Frontal cortex (tissue), 4 donors: ENCODE measurements around the gene HDAC9. TPM values are rescaled to one million over a fixed set of nuclear protein-coding genes. Genes with fewer than 3 reads are reported as not detected.

ENCODE experiments used
- DNase-seq, 2 donors: peaks; one replicate each; pipeline ENCODE4 v3.0.0; 2012; ENCODE audit warnings: low spot score in 2 of 2
- FAIRE-seq: peaks from 2 replicates; lab custom pipeline; 2012; peaks lifted over from hg19 to GRCh38; lab: Jason Lieb, UNC
- total RNA-seq: library from RNA; depleted of rRNA; stranded (reverse); fragments of >200 nt; gene quantifications from one replicate; pipeline ENCODE4 v1.2.3, GENCODE V29; 2014
- donor health status: control.
- donor health status: control.
- donor health status: control.

The HDAC9 gene
- total RNA-seq, 1 donor from 2014 or later: 117 TPM

DNA sequence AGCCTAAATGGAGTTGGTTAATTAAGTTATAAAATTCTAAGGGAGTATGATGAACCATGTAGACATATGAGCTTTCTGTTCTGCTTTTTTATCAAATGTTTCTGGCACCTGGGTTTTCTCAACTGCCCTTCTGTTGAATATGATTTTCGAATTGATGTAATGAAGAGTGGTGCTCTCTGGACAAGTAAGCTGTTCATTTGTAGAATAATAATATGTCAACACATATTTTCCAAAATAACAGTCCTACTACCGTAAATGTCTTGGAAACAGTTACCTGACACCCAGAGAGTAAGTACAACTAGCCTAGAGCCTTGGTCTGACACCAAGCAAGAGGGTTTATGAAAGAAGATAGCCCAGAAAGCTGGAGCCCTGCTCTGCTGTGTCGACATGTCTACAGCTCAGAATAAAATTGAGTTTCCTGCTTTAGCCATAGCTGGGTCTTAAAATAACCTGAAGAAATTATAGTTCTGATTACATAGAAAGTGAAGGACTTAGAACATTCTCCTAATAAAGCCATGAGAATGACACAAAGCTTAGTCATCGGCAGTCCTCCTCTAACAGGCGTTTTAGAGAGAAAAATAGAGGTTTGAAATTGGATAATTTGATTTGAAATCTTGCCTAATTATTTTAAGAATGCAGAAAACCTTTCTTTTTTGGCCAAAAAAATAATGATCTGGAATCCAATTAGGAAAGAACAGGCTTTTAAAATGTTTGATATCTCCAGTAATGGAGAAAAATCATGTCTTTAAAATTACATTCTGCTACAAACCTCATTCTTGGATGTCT is 25.1 kb downstream of the HDAC9 start:
- DNase-seq (no peak), FAIRE-seq (no peak)

DNA sequence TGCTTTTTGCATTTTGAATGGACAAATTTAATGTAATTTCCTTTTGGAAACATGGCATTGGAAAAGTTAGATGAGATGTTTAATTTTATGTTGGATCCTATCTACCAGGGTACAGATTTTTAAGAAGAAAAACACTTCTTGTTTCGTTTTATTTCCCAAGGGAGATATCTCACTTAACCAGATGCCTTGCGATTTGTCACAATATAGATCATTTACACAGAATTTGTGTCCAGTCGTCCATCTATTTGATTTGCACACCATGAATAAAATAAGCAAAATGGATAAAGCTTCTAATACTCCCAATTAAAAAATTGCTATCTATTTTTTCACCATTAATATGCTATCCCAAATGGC is 25.7 kb downstream of the HDAC9 start:
- no peak for DNase-seq
- FAIRE-seq: no peak

DNA sequence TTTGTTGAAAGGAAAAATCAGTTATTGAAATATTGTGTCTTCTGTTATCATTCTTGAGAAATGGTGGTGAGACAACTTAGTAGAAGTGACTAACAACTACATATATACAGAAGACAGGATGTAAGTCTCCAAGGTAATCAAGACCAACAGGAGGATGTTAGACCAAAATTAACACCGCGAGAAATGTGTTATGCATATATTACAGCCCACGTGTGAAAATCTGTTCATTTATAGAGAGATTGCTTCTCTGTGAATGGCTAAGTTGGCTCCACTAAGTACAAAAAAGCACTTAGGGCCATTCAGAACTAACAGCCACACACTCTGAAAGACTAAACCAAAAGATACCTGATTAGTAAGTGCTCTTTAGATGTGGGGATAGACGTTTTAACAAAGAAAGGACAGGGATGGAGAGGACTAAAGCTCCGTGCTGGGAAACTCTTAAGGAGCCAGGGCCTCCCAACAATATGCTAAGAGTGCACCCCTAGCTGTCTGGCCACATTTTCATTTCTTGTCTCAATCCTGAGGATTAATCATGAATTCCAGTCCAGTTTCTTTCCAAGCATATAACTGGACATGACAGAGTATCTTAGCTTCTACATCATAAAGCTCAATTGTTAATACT is 26.5 kb downstream of the HDAC9 start:
- no peak for FAIRE-seq
- DNase-seq: no peak

DNA sequence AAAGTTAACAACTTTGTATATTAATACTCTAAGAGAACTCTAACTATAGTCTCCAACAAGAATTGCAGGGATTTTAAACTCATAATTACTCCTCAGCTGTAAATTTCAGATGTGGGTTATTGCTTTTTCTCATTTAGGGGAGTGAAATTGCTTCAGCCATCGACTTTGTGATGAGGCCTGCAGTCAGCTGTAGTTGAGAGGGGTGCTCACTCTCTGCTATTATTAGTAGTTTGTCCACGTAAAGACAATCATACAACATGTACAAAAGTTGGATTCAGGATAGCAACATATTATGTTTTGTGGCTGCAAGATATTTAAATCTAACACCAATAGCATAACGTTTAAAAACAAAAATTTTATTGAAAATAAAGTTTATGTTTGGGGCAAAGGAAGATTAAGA is 28.7 kb downstream of the HDAC9 start:
- no peak for FAIRE-seq

DNA sequence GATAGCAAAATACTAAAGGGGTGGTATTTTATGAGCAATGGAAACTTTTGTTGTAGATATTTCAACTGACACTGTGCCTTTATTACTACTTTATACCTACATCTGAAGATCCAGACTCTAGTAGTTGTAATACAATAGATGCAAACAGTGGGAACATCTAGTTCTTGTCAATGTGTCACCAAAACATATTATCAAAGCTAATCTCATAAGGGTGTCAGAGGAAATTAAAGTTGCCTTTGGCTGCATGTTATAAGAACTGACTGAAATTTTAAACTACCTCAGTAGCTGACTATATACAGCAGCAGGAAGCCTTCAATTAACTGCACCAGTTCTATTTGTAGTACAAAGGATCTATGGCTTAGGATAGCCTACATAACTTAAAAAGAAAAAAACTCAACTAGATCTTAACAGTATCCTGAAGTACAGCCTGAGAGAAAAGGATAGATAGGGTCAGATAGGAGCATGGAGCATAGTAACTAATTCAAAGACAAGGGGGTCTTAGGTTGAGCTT is 30.9 kb downstream of the HDAC9 start:
- FAIRE-seq: no peak
- no peak for DNase-seq

More for the DNA sequence above, 28.7 kb downstream of the HDAC9 start:
- DNase-seq: no peak

DNA sequence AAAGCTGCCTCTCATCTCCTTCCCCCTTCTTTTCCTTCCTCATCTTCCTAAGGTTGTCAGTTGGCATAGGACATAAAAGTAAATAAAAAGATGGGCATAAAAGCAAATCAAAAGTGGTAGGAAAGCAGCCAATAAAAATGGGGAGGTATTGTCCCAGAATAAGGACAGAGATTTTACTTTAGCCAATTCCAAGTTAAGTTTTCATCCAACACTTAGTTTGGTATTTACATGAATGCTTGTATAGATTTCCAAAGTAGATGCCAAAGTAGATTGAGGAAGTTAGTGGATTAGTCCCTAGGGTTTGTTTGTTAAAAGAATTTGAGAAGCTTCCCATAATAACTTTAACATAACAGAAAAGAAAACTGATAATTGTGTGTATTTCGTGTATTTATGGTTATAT is 33.7 kb downstream of the HDAC9 start:
- FAIRE-seq: no peak

DNA sequence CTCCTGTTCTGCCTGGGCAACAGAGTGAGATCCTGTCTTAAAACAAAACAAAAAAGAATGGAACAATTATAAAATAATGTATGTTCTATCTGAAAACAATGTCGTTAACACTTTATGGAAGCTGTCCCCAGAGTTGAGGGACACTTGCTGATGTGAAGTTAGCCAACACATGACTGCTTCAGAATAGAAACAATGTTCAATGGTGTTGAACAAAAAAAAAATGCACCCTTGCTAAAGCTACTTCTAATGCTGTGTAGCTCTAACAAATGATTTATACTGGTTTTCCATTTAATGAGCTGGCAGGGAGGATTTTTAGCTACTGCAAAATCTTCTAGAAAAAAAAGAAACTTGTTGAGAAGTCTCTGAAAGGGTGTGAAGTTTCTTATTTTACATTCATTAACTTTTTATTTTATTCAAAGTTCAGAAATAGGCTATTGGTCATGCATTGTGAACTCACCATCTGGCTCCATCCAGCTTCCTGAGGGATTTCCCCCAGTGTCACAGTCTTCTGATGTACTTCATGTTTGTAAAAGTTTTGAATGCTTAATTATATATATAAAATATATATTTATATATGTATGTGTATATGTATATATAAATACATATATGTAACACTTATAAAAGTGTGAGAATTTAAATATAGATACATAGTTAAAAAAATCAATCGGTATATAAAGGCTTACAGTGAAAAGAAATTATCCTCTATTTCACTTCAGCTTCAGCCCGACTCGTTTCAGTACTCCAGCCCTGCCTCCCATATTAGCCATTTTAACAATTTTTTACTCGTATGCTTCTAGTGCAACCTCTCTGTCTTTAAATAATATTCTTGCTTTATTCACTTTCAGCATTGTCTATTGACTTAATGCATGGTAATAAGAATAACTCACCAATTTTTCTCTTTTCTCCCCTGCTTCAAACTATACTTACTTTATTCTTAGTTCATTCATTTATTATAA is 35.0 kb downstream of the HDAC9 start:
- DNase-seq (no peak), FAIRE-seq (no peak)

More for the DNA sequence above, 33.7 kb downstream of the HDAC9 start:
- no peak for DNase-seq

DNA sequence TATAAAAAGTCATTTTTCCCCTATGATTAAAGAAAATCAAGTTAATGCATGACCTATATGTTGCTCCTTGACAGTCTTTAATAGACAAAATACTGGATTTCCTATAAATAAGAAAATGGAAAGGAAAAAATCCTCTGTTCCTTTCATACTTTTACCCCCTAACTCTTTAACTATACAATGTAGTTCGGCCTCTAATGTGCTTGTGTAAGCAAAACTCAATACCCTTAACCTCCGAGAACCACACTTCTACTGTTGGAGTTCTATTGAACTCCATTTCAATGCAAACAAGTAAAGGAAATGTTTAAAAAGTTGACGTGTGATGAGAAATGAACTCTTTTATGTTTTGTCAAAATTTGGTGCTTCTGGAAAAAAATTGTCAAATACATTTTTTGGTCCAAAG is 36.0 kb downstream of the HDAC9 start:
- DNase-seq (no peak), FAIRE-seq (no peak)

DNA sequence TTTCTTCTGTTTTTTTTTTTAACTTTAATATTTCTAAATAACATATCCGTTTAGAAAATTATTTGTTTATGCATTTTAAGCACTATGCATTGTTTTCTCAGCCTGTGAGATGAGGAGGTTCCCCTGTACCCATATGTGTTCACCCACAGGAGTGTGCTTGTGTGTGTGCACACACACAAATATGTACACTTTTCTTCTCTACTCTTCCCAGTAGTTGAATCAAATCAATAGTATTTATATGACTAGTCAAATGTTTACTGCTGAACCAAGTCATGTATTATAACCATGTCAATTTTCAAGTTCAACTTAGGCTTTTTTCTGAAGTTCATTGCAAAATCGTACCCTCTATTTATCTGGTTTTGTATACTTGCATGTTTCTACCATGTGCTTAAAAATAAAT is 37.3 kb downstream of the HDAC9 start:
- DNase-seq: no peak
- no peak for FAIRE-seq

DNA sequence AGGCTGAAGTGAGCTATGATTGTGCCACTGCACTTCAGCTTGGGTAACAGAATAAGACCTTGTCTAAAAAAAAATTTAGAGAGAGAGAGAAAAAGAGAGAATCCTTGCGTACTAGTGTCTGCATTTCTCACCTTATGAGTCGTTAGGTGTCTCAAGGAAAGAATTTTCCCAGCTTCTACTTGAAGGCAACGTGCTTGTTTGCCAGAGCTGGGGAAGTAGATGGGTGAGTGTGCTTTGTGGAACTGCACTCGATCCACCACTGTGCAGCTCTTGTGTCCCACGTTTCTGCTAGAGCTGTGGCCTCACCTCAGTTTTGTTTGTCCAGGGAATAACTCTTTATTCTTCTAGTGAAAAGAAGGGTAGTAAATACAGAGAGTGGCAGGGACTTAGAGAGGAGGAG is 38.9 kb downstream of the HDAC9 start:
- no peak for DNase-seq
- FAIRE-seq: no peak

DNA sequence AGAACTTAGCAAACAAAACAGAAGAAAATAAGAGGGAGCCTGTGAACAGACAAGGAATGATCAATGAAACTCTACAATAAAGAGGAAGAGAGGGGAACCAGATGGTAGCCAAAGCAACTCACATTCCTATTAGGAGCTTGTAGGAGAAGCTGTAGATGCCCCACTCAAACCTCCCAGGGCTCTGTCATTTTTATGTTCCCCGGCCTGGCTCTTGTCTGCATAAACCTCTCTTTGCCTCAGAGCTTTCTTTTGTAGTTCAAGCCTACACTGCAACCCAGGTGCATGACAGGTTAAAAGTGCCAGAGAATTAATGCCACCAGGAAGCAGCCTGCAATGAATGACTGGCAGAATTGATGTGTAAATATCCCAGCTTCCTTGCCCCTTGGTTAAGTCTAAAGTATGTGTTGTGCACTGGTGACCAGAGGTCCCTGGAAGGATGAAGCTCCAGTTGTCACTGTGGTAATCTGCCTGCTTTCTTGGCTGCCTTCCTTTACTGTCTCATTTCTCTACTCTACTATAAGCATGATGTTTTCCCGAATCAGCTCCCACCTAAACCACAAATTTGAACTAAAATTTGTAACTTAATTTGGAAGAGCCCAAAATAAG is 40.4 kb downstream of the HDAC9 start:
- no peak for FAIRE-seq

DNA sequence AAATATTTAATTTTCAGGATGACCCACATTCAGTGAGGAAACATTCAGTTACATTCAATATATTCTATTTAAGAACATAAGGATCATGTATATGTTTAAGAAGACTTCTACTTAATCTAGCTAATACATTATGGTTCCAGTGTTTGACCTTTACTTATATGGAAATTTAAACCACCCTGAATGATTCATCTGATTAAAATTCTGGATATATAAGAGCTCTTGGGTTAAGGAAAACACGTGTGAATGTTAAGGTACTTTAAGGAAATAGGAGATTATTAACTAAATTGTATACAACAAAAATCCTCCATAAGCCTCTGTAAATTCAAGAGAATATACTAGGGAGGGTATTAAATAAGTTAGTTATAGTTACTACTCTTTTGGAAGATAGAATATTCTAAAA is 40.9 kb downstream of the HDAC9 start:
- peak; percentile 54 for FAIRE-seq
- DNase-seq: no peak

More for the DNA sequence above, 40.4 kb downstream of the HDAC9 start:
- DNase-seq: no peak

DNA sequence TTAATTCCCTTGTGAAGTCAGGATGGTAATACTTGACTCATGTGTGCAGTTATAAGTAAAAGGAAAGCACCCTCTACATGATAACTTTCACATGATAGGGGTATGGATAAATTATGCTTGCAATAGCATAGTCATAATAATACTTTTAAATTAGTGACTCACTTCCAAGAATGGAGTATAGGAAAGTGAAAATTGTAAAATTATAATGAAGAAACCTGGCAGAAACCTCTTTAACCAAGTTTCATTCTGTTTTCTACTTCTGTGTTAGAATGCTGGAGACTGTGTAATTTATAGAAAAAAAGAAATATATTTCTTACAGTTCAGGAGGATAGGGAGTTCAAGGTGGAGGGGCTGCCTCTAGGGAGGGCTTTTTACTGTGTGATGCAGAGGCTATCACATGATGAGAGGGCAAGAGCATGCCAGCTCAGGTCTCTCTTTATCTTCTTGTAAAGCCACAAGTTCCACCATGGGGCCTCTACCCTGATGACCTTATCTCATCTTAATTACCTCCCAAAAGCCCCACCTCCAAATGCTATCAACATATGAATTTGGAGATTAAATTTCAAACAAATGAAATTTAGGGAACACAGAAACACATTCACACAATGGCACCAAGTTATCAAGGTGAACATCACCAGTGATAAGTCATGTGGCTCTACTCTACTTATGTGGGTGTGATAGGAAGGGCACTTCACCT is 43.2 kb downstream of the HDAC9 start:
- DNase-seq (no peak), FAIRE-seq (no peak)

DNA sequence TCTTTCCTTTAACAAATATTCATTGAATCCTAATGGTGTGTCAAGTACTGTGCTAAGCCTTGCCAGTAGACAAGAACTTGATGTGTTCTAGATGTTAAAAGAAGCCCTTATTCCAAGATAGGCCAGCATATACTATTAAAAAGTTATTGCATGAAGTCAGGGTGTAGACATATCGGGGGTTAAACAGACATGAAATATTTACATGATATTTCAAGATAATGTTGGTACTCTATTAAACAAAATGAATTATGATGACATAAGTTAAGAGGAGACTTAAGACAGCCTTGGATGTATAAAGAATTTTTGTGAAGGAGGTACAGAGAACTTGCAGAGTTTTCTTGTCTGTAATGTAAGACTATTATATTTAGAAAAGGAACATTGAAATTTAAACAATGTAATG is 44.8 kb downstream of the HDAC9 start:
- no peak for FAIRE-seq

DNA sequence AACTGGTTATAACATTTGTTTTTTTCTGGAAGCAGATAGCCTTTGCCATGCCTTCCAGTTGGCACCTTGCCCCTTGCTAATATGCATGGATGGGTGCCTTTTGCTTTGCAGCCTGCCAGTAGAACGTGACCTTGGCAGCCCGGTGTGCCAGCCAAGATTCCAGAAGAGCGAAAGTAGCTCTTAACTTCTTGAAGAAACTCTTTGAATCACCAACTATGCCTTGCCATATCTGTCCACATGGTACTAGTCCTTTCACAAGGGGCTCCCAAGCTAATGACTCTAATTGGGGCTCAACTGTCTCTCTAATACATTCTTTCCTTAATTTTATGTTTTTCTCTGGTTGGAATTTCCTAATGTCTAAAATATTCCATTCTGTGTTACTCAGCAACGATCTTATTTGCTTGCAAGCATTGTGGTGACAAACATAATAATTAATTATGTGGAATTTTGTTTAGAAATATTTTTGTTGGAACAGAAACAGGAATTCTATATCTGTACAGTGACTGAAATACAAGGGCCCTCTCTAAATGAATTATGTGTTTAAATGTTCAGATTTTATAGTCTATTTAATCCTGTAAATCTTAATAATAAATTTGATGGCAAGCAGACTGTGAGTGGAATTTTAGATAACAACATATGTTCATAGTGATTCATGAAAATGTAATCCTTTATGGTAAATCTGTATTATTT is 45.8 kb downstream of the HDAC9 start:
- DNase-seq (no peak), FAIRE-seq (no peak)

More for the DNA sequence above, 44.8 kb downstream of the HDAC9 start:
- DNase-seq: no peak

DNA sequence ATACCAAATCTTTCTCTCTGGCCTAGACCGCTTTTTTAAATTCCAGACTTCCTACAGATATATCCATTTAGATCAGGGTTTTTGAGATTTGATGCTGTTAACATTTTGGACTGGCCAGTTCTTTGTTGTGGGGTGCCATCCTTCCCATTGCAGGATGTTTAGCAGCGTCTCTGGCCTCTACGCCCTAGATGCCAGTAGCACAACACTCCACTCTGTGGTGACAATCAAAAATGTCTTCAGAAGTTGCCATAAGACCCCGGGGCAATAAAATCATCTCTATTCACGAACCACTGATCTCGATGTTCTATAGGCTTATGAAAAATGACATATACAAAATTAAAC is 46.3 kb downstream of the HDAC9 start:
- FAIRE-seq: no peak

DNA sequence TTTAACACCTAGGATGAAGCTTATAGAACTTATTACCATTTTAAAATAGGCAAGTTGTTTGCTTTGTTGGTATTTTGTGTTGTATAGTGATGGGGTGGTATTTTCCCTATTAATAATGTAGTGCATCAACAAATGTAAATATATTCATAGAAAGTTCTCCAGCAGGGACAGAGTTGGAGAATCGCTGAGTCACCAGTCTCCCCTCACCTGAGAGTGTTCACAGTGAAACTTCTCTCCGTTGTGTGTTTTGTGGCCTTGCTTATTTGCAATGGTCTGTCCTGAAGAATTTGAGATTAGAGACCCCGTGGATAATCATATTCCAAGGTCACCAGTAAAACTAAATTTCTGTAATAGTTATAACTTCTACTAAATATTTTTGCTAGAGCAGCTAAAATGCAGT is 51.0 kb downstream of the HDAC9 start:
- DNase-seq: no peak
- no peak for FAIRE-seq

More for the DNA sequence above, 46.3 kb downstream of the HDAC9 start:
- DNase-seq: no peak

DNA sequence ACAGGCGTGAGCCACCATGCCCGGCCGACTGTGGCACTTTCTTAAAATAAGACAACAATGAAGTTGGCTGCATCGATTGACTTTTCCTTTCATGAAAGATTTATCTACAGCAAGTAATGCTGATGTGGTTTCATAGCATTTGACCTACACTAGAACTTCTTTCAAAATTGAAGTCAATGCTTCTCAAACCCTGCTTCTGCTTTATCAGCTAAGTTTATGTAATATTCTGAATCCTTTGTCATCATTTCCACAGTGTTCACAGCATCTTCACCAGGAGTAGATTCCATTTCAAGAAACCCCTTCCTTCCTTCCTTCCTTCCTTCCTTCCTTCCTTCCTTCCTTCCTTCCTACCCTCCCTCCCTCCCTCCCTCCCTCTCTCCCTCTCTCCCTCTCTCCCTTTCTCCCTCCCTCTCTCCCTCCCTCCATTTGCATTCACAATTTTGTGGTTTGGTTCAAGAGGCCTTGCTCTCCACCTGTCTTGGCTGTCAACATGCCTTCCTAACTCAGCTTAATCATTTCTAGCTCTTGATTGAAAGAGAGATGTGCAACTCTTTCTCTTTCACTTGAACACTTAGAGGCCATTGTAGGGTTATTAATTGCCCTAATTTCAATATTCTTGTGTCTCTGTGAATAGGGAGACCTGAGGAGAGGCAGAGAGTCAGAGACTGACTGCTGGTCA is 52.1 kb downstream of the HDAC9 start:
- DNase-seq (no peak), FAIRE-seq (no peak)
